Measurements from ENCODE around the gene ROPN1B. TPM values are rescaled to one million over a fixed set of nuclear protein-coding genes. Genes with fewer than 3 reads are reported as not detected.
"Not testable (repeated sequence)": the region's sequence is repeated elsewhere in the genome, so short reads cannot be mapped to it uniquely, and the experiment has no call there.

Gene ROPN1B
- total and polyA plus RNA-seq, 10 donors = not detected

DNA sequence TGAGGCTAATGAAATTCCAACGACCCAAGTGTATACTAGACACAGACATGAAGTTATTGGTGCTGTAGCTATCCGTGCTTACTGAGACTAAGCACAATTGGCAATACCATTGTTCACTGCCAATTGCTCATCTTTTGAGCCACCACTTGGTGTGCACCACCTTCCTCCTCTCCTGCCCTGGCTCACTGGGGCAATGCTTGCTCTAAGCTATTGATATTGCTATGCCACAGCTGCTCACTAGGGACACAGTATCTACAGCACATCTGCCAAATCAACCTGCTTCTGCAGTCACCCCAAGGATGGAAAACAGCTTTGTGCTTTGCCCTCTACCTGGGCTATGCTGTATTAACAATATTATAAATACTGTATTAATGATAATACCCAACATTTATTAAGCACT, 16.0 kb downstream of the ROPN1B start:
- intact Hi-C loops (cut with DNase I; ENCODE audit: low total_unique reads); H3K36me3 ChIP-seq; H3K27ac ChIP-seq; H3K4me3 ChIP-seq; H3K9me3 ChIP-seq; H3K4me1 ChIP-seq; DNase-seq; H3K27me3 ChIP-seq (replicated peaks in 1 of 7): not testable (repeated sequence)
- WGBS, 5 donors = 86 to 96% (median 89%) methylated on average over 2 of the region's 2 CpGs

DNA sequence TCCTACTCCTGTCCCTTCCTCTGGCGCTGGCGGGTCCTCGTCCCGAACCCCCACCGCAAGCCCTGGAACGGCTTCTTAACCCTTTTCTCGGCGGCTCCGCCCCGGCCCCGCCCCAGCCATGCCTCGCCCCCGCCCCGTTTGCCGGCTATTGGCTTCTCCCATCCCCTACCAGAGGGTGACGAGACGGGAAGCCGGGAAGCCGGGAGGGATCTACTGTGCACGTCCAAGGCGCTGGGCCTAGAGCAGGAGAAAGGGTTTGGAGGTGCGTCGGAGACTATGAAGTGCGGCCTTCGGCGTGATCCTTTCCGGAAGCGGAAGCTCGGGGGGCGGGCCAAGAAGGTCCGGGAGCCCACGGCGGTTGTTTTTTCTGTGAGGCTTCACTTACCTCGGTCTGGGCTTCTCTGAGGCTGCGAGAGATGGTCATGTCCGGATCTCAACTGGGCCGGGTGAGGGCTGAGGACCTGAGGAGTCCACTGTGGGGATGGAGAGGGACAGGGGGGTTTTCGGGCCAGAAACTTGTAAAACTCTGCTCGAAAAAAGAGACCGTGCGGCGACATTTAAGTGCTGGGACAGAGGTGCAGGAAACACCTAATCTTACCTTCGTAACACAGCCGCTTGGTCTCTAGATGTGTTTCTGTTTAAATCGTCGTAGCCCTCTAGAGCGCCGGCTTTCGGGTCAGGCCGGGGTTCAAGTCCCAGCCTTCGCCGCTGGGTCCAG, 21.4 kb downstream of the ROPN1B start:
- intact Hi-C loops (cut with DNase I; ENCODE audit: low total_unique reads) = no loop called here
- 1 to 34% (median 2%) methylated on average over 47 to 52 of the region's 52 CpGs for WGBS, 5 donors
- Histone ChIP-seq H3K4me3 (peak overlapping the region; percentile 27 to 81 (median 55)), H3K4me1 (peaks cover 0 to 17% (median 7%) of the 10 kb centered on the region in 6 donors), H3K27me3 (replicated peaks in 1 of 7) (peaks cover 0 to 5% (median 0%) of the 10 kb centered on the region in 7 donors), H3K9me3 (no peaks in the 10 kb centered on the region), H3K27ac (peak overlapping the region; percentile 44 to 85 (median 75)), H3K36me3 (no peaks in the 10 kb centered on the region)
- TF ChIP-seq POLR2A (IDR thresholded peaks at IDR 0.05) (peak in 1 of 3 donors; percentile 38), POLR2AphosphoS5 (IDR thresholded peaks at IDR 0.05) (peak; percentile 73 to 83 (median 77))
- TF ChIP-seq, protein P1, sequence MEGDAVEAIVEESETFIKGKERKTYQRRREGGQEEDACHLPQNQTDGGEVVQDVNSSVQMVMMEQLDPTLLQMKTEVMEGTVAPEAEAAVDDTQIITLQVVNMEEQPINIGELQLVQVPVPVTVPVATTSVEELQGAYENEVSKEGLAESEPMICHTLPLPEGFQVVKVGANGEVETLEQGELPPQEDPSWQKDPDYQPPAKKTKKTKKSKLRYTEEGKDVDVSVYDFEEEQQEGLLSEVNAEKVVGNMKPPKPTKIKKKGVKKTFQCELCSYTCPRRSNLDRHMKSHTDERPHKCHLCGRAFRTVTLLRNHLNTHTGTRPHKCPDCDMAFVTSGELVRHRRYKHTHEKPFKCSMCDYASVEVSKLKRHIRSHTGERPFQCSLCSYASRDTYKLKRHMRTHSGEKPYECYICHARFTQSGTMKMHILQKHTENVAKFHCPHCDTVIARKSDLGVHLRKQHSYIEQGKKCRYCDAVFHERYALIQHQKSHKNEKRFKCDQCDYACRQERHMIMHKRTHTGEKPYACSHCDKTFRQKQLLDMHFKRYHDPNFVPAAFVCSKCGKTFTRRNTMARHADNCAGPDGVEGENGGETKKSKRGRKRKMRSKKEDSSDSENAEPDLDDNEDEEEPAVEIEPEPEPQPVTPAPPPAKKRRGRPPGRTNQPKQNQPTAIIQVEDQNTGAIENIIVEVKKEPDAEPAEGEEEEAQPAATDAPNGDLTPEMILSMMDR (IDR thresholded peaks at IDR 0.05 in 8 of 11, conservative IDR thresholded peaks at IDR 0.05 in 3 of 11) = no peak
- peak; percentile 90 for DNase-seq

DNA sequence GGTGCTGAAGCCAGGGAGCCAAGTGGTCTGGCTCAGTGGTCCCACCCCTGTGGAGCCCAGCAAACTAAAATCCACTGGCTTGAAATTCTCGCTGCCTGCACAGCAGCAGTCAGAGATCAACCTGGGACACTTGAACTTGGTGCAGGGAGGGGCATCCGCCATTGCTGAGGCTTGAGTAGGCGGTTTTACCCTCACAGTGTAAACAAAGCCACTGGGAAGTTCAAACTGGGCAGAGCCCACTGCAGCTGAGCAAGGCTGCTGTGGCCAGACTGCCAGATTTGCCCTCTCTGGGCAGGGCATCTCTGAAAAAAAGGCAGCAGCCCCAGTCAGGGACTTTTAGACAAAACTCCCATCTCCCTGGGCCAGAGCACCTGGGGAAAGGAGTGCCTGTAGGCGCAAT, 27.8 kb downstream of the ROPN1B start:
- WGBS, 5 donors = 87 to 95% (median 91%) methylated on average over 2 to 4 of the region's 4 CpGs
- intact Hi-C loops (cut with DNase I; ENCODE audit: low total_unique reads); H3K36me3 ChIP-seq; H3K27ac ChIP-seq; H3K4me1 ChIP-seq; H3K4me3 ChIP-seq; DNase-seq; H3K27me3 ChIP-seq (replicated peaks in 1 of 7): not testable (repeated sequence)
- H3K9me3 ChIP-seq = peaks cover 0 to 47% (median 29%) of the 10 kb centered on the region in 8 donors

DNA sequence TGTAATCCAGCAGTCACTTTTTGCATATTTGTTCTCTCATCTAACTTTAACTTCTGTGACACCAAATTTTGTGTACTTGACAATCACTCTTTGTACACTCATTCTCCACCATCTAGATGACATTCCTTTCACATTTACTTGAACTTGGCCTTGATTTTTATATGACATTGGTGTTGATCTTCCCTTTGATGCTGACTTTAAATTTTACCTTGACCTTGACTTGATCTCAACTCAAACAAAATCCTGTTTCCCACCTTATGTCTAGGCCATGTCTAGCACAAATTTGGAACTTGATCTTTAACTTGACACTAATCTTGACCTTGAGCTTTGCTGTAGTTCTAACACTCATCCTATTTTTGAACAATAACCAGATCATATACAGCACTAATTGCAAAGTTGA, 33.2 kb downstream of the ROPN1B start:
- H3K4me3 ChIP-seq = no peak overlapping the region
- no peak overlapping the region for H3K27ac ChIP-seq
- H3K36me3 ChIP-seq = peaks cover 0 to 31% (median 10%) of the 10 kb centered on the region in 6 donors
- peaks cover 0 to 64% (median 33%) of the 10 kb centered on the region in 8 donors for H3K9me3 ChIP-seq
- H3K4me1 ChIP-seq = no peaks in the 10 kb centered on the region
- no peak for TF ChIP-seq POLR2AphosphoS5 (IDR thresholded peaks at IDR 0.05)
- no peak for TF ChIP-seq POLR2A (IDR thresholded peaks at IDR 0.05)
- TF ChIP-seq, protein P1 (IDR thresholded peaks at IDR 0.05 in 8 of 11, conservative IDR thresholded peaks at IDR 0.05 in 3 of 11) = no peak
- no peaks in the 10 kb centered on the region for H3K27me3 ChIP-seq (replicated peaks in 1 of 7)
- intact Hi-C loops (cut with DNase I; ENCODE audit: low total_unique reads) = no loop called here
- DNase-seq = no peak

DNA sequence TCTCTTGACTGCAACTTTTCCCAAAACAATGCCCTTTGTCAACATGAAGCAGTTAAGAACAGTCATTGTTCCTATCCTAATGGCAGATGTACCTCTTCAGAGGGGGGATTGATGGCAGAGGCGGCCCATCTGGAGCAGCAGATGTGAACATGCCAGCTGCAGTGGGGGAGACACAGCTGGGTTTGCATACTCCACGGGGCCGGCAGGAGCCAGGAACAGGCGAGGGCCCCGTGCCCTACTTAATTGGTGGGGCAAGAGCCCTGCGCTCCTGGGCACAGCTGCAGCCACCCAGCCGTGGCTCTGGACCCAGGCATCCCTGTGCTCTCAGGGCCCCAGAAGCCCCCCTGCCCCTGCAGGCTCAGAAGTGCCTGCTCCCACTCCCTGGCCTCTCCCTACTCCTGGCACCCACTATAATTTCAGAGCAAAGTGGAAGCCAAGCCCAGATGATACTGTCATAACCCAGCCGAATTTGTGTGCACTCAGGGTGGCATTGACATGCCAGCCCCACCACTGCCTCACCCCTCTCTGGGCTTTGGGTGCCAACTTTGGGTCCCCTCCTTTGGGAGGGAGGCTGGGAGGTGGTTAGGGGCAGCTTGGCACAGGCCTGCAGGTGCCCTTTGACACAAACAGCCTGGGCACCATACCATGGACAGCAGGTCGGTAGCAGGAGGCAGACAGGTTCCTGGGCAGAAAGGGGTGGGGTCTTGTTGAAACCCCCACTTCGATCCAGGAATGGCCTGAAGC, 34.6 kb downstream of the ROPN1B start:
- WGBS, 5 donors = 86 to 97% (median 94%) methylated on average over 7 to 10 of the region's 10 CpGs
- no peak for DNase-seq

More for the DNA sequence above, 34.6 kb downstream of the ROPN1B start:
- no peaks in the 10 kb centered on the region for H3K27me3 ChIP-seq (replicated peaks in 1 of 7)
- H3K9me3 ChIP-seq = peaks cover 0 to 56% (median 27%) of the 10 kb centered on the region in 8 donors
- H3K4me1 ChIP-seq = no peaks in the 10 kb centered on the region
- no peak overlapping the region for H3K27ac ChIP-seq
- intact Hi-C loops (cut with DNase I; ENCODE audit: low total_unique reads) = no loop called here
- peaks cover 0 to 45% (median 23%) of the 10 kb centered on the region in 6 donors for H3K36me3 ChIP-seq
- TF ChIP-seq, protein P1 (IDR thresholded peaks at IDR 0.05 in 8 of 11, conservative IDR thresholded peaks at IDR 0.05 in 3 of 11) = no peak
- TF ChIP-seq POLR2A (IDR thresholded peaks at IDR 0.05) = no peak
- no peak for TF ChIP-seq POLR2AphosphoS5 (IDR thresholded peaks at IDR 0.05)
- no peak overlapping the region for H3K4me3 ChIP-seq
